ENCODE measurements around the gene INS.
A peak's percentile ranks its signal among the peaks of the same experiment; 100 is the strongest.

GRCh38 chr11:2196970-2197770 is 36.2 kb upstream of the INS start:
- TF ChIP-seq, protein P1, sequence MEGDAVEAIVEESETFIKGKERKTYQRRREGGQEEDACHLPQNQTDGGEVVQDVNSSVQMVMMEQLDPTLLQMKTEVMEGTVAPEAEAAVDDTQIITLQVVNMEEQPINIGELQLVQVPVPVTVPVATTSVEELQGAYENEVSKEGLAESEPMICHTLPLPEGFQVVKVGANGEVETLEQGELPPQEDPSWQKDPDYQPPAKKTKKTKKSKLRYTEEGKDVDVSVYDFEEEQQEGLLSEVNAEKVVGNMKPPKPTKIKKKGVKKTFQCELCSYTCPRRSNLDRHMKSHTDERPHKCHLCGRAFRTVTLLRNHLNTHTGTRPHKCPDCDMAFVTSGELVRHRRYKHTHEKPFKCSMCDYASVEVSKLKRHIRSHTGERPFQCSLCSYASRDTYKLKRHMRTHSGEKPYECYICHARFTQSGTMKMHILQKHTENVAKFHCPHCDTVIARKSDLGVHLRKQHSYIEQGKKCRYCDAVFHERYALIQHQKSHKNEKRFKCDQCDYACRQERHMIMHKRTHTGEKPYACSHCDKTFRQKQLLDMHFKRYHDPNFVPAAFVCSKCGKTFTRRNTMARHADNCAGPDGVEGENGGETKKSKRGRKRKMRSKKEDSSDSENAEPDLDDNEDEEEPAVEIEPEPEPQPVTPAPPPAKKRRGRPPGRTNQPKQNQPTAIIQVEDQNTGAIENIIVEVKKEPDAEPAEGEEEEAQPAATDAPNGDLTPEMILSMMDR (IDR thresholded peaks at IDR 0.05), result peak; percentile 91
- TF ChIP-seq ZFX (IDR thresholded peaks at IDR 0.05; ENCODE audit: borderline replicate concordance), result no peak
